ENCODE data around the gene SLC19A1. TPM values are rescaled to one million over a fixed set of nuclear protein-coding genes. Genes with fewer than 3 reads are reported as not detected.
A peak's percentile ranks its signal among the peaks of the same experiment; 100 is the strongest.

Gene SLC19A1
- total RNA-seq, 1 donor from 2014 or later = 8.2 TPM

DNA sequence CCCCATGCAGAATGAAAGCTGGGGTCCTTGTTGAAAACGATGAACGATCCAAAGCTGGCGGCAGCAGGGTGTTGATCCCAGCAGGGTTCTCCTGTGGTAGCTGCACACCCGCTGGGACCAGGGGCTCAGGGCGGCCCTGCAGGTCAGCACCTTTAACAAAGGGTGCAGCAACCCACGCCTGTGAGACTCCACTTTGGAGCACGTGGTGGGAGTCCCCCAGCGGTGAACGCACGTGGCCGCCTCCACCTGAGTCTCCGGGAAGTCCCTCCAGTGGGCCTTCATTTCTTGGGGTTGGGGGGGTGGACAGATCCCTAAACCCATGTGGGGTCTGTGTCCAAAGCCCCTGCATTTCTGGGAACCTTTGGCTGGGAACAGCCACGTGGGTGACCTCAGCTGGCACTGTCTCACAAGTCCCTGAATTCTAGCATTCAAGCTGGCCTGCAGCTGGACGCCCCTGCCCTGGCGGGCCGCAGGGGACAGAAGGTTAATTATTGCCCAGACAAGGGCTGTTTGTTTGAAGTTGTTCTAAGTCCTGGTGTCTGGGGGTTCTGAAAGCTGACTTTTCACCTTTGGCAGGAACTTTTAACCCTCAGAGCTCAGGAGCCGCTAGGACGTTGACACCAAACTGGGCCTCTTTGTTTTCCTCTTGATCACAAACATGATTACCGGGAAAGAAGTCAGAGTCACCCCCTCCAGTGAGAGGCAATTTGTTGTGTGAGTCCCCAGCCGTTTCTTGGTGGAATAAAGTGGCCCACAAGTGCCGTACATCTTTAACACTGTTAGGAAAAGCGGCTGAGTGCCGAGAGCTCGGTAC is 72.8 kb downstream of the SLC19A1 start:
- ATAC-seq (no peak), DNase-seq (ENCODE audit: missing footprints) (peak; percentile 53)
- intact Hi-C loops (cut with DNase I) = no loop called here

DNA sequence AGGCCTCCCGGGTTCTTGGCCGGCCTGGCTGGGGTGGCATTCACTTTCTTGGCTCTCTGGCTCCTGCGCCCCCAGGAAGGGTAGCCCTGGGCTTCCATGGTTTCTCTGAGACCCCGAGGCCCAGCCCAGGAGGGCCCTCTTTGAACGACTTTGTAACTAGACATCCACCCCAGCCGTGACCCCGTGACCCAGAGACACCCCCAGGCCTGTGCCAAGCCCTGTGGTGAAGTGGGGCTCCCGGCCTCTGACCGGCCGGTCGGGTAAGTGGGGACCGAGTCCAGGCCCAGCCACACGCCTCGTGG is 73.3 kb downstream of the SLC19A1 start:
- no peak for ATAC-seq
- intact Hi-C loops (cut with DNase I) = no loop called here
- peak; percentile 55 for DNase-seq (ENCODE audit: missing footprints)

GRCh38 chr21:45468051-45468970 is 73.9 kb downstream of the SLC19A1 start:
- ATAC-seq (no peak), DNase-seq (ENCODE audit: missing footprints) (peak; percentile 67)
- intact Hi-C loops (cut with DNase I) = no loop called here

GRCh38 chr21:45467221-45467779 is 74.9 kb downstream of the SLC19A1 start:
- intact Hi-C loops (cut with DNase I) = no loop called here
- peak; percentile 60 for DNase-seq (ENCODE audit: missing footprints)
- ATAC-seq = no peak

DNA sequence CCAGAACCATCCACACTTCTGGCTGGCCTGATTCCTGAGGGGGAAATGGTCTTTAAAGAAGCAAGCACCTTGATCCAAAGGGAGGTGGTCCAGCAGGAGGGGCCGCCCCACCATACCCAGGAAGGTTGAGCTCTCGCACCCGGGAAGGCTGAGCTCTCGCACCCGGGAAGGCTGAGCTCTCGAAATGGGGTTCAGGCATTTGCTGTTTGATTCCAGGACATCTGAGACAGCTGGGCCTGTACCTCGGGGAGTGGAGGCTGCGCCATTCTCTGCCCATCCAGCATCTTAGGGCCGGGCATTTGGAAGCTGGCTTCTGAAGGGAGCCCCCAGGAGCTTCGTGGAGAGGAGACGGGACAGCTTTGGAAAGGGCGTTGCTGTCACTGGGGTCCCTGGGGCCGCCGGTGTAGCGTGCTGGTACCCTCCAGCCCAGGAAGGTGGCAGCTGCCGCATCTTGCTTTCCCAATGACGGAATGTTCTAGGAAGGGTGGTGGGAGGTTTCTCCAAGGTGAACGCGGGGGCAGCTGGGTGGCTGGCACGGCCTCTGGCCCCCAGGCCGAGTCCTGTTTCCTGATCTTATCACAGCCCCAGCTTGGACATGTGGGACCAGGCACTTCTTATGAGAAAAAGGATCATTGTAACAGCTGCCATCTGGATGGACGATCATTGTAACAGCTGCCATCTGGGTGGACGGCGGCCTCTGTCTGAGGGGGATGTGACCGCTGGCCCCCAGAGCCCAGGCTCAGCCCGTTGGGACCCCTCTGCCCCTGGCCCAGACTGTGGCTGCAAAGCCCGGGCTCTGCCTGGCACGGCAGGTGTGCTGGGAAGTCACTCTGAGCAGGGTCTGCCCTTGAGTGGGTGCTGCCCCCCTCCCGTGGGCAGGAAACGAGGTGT is 75.7 kb downstream of the SLC19A1 start:
- intact Hi-C loops (cut with DNase I) = no loop called here
- no peak for ATAC-seq
- peak; percentile 39 for DNase-seq (ENCODE audit: missing footprints)

DNA sequence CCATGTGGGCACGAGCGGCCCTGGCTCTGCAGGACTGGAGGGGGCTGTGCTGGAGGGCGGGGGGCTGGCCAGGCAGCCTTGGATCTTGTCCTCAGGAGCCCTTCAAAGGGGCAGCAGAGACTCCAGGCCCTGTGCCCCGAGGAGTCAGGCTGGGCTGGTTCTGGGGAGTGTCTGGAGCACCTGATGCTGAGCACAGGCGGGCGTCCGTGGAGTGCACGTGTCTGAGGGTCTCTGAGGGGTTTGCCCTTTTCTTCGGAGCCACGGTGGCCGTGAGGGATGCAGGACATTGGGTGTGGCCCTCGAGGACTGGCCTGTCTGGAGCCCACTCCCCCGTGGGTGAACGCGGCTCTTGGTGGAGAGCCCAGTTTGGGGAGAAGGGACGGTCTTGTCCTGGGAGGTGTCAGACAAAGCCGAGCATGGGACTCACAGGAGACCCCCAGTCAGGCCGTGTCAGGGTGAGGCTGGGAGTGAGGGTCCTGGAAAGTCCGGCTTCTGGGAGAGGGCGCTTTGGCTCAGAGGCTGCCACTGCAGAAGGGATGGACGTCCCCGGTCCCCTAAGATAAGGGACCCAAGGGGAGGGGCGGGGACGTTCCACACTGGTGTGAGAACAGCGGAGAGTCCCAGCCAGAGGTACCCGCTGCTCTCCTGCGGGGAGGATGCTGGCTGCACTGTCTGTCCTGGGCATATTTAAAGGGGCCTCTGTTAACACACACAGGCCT is 76.5 kb downstream of the SLC19A1 start:
- intact Hi-C loops (cut with DNase I) = no loop called here
- peak; percentile 47 for DNase-seq (ENCODE audit: missing footprints)
- no peak for ATAC-seq

DNA sequence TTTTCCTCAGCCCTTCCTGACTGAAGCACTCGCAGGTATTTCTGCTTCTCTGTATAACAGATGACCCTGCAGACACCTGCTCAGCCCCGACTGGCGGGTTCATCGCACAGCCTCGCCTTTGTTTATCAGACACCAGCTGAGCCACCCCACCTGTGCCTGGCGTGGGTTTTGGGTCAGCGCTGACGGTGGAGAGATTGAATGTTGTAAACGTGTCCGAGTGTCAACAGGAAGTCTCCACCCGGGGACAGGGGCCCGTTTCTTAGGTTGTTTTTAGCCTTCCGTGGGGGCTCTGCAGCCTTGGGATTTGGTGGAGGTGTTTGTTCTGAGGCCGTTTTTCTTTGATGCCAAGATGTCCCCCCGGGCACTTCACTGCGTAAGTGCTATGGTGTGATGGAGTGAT is 77.1 kb downstream of the SLC19A1 start:
- intact Hi-C loops (cut with DNase I) = no loop called here
- ATAC-seq (no peak), DNase-seq (ENCODE audit: missing footprints) (peak; percentile 53)

DNA sequence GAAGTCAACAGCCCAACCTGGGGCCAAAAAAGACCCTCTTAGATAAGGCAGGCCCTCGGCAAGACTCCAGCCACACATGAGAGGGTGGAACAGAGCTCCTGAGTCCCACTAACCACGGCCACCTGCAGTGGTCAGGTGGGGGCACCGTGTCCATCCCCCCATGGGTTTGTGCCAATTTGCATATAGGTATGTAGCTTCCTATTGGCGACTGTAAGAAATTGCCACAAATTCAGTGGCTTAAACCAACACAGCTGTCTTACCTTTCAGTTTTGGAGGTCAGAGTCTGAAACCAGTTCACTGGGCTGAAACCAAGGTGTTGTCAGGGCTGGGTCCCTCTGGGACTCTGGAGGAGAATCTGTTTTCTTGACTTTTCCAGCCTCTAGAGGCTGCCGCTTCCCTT is 77.9 kb downstream of the SLC19A1 start:
- no peak for ATAC-seq
- DNase-seq (ENCODE audit: missing footprints) = peak; percentile 5

DNA sequence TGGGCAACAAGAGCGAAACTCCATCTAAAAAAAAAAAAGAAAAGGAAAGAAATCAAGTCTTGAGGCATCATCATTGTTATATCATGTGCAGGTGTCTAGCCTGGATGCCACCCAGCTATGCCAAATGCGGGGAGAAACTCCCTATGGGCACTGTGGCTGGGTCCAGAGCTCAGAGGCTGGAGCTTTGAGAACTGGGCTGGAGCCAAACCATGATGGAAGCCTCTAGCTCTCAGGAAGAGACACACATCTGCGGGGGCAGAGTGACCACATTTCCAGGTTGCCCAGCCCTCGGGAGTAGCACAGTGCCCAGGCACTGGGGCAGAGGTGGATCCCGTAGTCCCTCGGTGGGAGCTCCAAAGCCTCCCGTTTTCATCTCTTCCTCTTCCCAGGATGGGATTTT is 78.4 kb downstream of the SLC19A1 start:
- intact Hi-C loops (cut with DNase I) = no loop called here
- no peak for ATAC-seq
- DNase-seq (ENCODE audit: missing footprints) = peak; percentile 28

More for the DNA sequence above, 77.9 kb downstream of the SLC19A1 start:
- intact Hi-C loops (cut with DNase I) = no loop called here

GRCh38 chr21:45461806-45462341 is 80.4 kb downstream of the SLC19A1 start:
- ATAC-seq = no peak
- intact Hi-C loops (cut with DNase I) = no loop called here
- no peak for DNase-seq (ENCODE audit: missing footprints)

DNA sequence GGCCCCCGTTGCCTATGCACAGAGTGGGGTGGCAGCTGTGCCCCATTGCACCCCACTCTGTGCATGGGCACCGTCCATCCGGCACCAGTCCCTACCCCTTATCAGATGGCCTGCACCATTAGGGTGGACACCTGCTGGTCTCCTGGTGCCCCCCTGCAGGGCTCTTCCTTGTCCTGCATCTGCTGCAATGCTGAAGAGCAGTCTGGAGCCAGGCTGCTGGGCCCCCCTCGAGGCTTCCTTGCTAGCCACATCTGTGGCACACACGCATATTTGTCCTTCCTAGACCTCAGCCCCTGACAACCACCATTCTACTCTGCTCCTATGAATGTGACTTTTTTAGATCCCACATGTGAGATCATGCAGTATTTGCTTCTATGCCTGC is 80.9 kb downstream of the SLC19A1 start:
- no peak for DNase-seq (ENCODE audit: missing footprints)
- no peak for ATAC-seq
- intact Hi-C loops (cut with DNase I) = no loop called here

GRCh38 chr21:45460611-45461368 is 81.5 kb downstream of the SLC19A1 start:
- ATAC-seq = no peak

DNA sequence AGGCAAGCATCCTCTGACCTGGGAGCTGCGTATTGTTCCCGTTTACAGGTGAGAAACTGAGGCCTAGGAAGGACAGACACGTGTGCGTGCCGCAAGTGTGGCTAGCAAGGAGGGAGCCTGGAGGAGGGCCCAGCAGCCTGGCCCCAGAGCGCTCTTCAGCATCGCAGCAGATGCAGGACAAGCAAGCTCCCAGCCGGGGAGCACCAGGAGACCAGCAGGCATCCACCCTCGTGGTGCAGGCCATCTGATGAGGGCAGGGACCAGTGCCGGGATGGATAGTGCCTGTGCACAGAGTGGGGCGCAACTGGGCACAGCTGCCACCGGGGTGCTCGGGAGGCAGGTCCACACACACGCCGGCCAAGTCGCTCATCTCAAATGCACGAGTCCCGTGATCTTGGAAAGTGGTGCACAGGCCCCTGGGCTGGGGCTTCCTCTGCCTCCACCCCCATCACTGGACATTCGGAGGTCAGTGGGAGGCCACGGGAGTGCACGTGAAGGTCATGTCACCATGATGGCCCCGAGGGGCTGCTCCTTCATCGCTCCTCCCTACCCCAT is 82.2 kb downstream of the SLC19A1 start:
- ATAC-seq = no peak
- DNase-seq (ENCODE audit: missing footprints) = peak; percentile 64
- intact Hi-C loops (cut with DNase I) = no loop called here

More at GRCh38 chr21:45460611-45461368, 81.5 kb downstream of the SLC19A1 start:
- intact Hi-C loops (cut with DNase I) = no loop called here
- DNase-seq (ENCODE audit: missing footprints) = no peak

- ATAC-seq (no peak), DNase-seq (ENCODE audit: missing footprints) (peak; percentile 61)
- intact Hi-C loops (cut with DNase I) = no loop called here
These were observed 82.8 kb downstream of the SLC19A1 start for GRCh38 chr21:45459171-45460010.

DNA sequence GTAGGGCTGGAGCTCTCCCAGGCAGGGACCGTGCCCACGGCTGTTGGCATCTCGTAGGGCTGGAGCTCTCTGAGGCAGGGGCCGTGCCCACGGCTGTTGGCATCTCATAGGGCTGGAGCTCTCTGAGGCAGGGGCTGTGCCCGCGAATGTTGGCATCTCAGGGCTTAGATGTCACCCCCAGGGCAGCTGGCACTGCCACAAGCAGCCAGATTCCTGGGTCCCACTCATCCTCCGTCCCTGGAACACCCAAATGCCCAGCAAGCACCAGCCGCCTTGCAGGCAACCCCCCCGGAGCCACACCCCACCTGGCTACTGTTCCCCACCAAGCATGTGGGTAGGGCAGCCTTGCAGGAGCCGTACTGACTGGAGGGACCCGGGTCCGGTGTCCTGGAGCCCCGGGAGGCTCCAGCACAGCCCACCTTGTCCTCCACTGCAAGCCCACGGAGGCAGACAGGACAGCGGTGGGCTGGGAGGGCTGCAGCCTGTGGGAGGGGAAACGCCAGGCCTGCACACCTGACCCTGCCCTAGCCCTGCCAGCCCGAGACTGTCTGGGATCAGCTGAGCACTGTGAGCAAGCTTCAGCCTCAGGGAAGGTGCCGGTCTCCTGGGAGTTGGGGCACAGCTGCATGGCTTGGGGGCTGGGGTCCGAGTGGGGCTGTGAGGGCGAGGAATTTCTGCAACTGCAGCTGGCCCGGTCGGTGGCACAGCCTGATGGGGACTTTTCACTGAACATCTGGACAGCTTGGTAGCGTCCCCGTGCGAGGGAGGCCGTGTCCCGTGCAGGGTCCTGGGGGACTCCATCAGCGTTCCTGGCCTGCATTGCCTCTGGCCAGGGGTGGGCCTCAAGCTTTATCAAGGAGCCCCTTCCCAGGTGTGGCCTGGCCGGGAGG is 83.7 kb downstream of the SLC19A1 start:
- DNase-seq (ENCODE audit: missing footprints) (peak; percentile 52), ATAC-seq (no peak)
- intact Hi-C loops (cut with DNase I) = no loop called here
